Measurements from ENCODE around the gene CELF2. TPM values are rescaled to one million over a fixed set of nuclear protein-coding genes. Genes with fewer than 3 reads are reported as not detected.

CELF2 gene
- total RNA-seq, 1 donor from 2014 or later: 67.5 TPM

- intact Hi-C loops (cut with DNase I): no loop called here
- no peak for DNase-seq (ENCODE audit: low spot score)
Observed at GRCh38 chr10:11085545-11085944, 67.9 kb downstream of the CELF2 start.

GRCh38 chr10:11086177-11086840 lies 68.6 kb downstream of the CELF2 start:
- intact Hi-C loops (cut with DNase I): no loop called here
- DNase-seq (ENCODE audit: low spot score): no peak

- intact Hi-C loops (cut with DNase I): no loop called here
- no peak for DNase-seq (ENCODE audit: low spot score)
Observed at GRCh38 chr10:11087372-11087771, 69.7 kb downstream of the CELF2 start.

GRCh38 chr10:11088709-11089108 lies 71.0 kb downstream of the CELF2 start:
- DNase-seq (ENCODE audit: low spot score): no peak
- intact Hi-C loops (cut with DNase I): no loop called here

- DNase-seq (ENCODE audit: low spot score): no peak
- intact Hi-C loops (cut with DNase I): no loop called here
Observed at GRCh38 chr10:11089272-11089671, 71.6 kb downstream of the CELF2 start.

GRCh38 chr10:11091517-11092102 lies 73.9 kb downstream of the CELF2 start:
- DNase-seq (ENCODE audit: low spot score): no peak
- intact Hi-C loops (cut with DNase I): no loop called here

- DNase-seq (ENCODE audit: low spot score): no peak
- intact Hi-C loops (cut with DNase I): no loop called here
Observed at GRCh38 chr10:11093771-11094736, 76.4 kb downstream of the CELF2 start.

- intact Hi-C loops (cut with DNase I): no loop called here
- DNase-seq (ENCODE audit: low spot score): no peak
Observed at GRCh38 chr10:11095374-11095801, 77.7 kb downstream of the CELF2 start.

- no peak for DNase-seq (ENCODE audit: low spot score)
- intact Hi-C loops (cut with DNase I): no loop called here
Observed at GRCh38 chr10:11096422-11096821, 78.8 kb downstream of the CELF2 start.

GRCh38 chr10:11097686-11098085 lies 80.0 kb downstream of the CELF2 start:
- intact Hi-C loops (cut with DNase I): no loop called here
- DNase-seq (ENCODE audit: low spot score): no peak

- intact Hi-C loops (cut with DNase I): no loop called here
- DNase-seq (ENCODE audit: low spot score): no peak
Observed at GRCh38 chr10:11098666-11099065, 81.0 kb downstream of the CELF2 start.

GRCh38 chr10:11104772-11105675 lies 87.4 kb downstream of the CELF2 start:
- intact Hi-C loops (cut with DNase I): no loop called here
- DNase-seq (ENCODE audit: low spot score): no peak

- DNase-seq (ENCODE audit: low spot score): no peak
- intact Hi-C loops (cut with DNase I): no loop called here
Observed at GRCh38 chr10:11105676-11106004, 88.0 kb downstream of the CELF2 start.

GRCh38 chr10:11106621-11107374 lies 89.1 kb downstream of the CELF2 start:
- DNase-seq (ENCODE audit: low spot score): no peak
- intact Hi-C loops (cut with DNase I): no loop called here

GRCh38 chr10:11107948-11108347 lies 90.3 kb downstream of the CELF2 start:
- no peak for DNase-seq (ENCODE audit: low spot score)
- intact Hi-C loops (cut with DNase I): no loop called here

GRCh38 chr10:11108356-11108755 lies 90.7 kb downstream of the CELF2 start:
- DNase-seq (ENCODE audit: low spot score): no peak
- intact Hi-C loops (cut with DNase I): no loop called here

- DNase-seq (ENCODE audit: low spot score): no peak
- intact Hi-C loops (cut with DNase I): no loop called here
Observed at GRCh38 chr10:11109590-11109989, 91.9 kb downstream of the CELF2 start.

- no peak for DNase-seq (ENCODE audit: low spot score)
- intact Hi-C loops (cut with DNase I): no loop called here
Observed at GRCh38 chr10:11110539-11110938, 92.9 kb downstream of the CELF2 start.

GRCh38 chr10:11111490-11111889 lies 93.8 kb downstream of the CELF2 start:
- intact Hi-C loops (cut with DNase I): no loop called here
- DNase-seq (ENCODE audit: low spot score): no peak

Data from cardiac septum (tissue), 1 donor.